HepG2 (cell line): ENCODE results near the gene UBE3B. TPM values are rescaled to one million over a fixed set of nuclear protein-coding genes. Genes with fewer than 3 reads are reported as not detected.

Experiments
- ATAC-seq: fragments of 200-7000 bp; cut with Tn5 transposase; 3 replicates; pipeline ENCODE4 v1.9.1; 2020; ENCODE audit warnings: mild to moderate bottlenecking, moderate library complexity
- BruUV-seq: library from RNA; stranded (reverse); fragments of 400-500 nt; replicated peaks from 2 replicates; lab custom pipeline; 2021; lab: Mats Ljungman, UMichigan
- CTCF ChIA-PET: fragments of 300-600 bp; formaldehyde crosslinking; extraction: SDS; loops from one replicate; lab custom pipeline; 2021; ENCODE audit warnings: low total read pairs, inconsistent platforms, low intra/inter-chr PET ratio; lab: Yijun Ruan, JAX
- POLR2A ChIA-PET: fragments of 350-600 bp; sonication (Branson Sonifier 250); formaldehyde crosslinking; loops from one replicate; lab custom pipeline; 2020; ENCODE audit warnings: antibody characterized with exemption, inconsistent platforms; lab: Yijun Ruan, JAX
- DNase-seq: peaks from one replicate; pipeline ENCODE4 v3.0.0-alpha.2; 2015; ENCODE audit warnings: low spot score
- FAIRE-seq: peaks from 3 replicates; lab custom pipeline; 2011; peaks lifted over from hg19 to GRCh38; lab: Jason Lieb, UNC
- H2AFZ ChIP-seq: one replicate; pipeline ENCODE4 v1.6.1; 2011; ENCODE audit warnings: low read length, inconsistent platforms
- H3K27ac ChIP-seq: fragments of 300-600 bp; 3 replicates; pipeline ENCODE4 v1.8.0; 2011; ENCODE audit warnings: mixed run types, mild to moderate bottlenecking, mixed read lengths, low read length, inconsistent platforms; ENCODE audit not compliant: insufficient read depth; ENCODE audit errors: extremely low read length
- H3K27me3 ChIP-seq, 2 experiments: fragments of 200-600 bp in 1 of 2; 2 replicates in 1 of 2; 3 replicates in 1 of 2; pipeline versions ENCODE4 v1.6.0 to v1.8.0; 2011; ENCODE audit warnings: low read length in 2 of 2, mild to moderate bottlenecking in 2 of 2, moderate library complexity in 2 of 2, inconsistent platforms in 1 of 2; ENCODE audit not compliant: insufficient read depth in 2 of 2, control insufficient read depth in 1 of 2
- H3K36me3 ChIP-seq, 2 experiments: fragments of 200-600 bp in 1 of 2; replicated peaks in 1 of 2; 2 replicates in 1 of 2; 3 replicates in 1 of 2; pipeline versions ENCODE4 v1.5.1 to v1.8.0; 2011; ENCODE audit warnings: low read length in 2 of 2, inconsistent platforms in 1 of 2; ENCODE audit not compliant: insufficient read depth in 2 of 2, control insufficient read depth in 1 of 2
- H3K4me1 ChIP-seq: 2 replicates; pipeline ENCODE4 v1.5.1; 2012; ENCODE audit warnings: low read length, inconsistent platforms; ENCODE audit not compliant: insufficient read depth
- H3K4me2 ChIP-seq: 2 replicates; pipeline ENCODE4 v1.6.0; 2011; ENCODE audit warnings: low read depth, low read length, inconsistent platforms
- H3K4me3 ChIP-seq, 3 experiments: fragments of 200-600 bp in 1 of 3; sonication (generic), shearing (Covaris generic) in 1 of 3; replicated peaks in 1 of 3; 2 replicates each; pipeline ENCODE4 v1.5.1; 2011 to 2016; ENCODE audit warnings: low read length in 3 of 3, inconsistent platforms in 2 of 3, low read depth in 2 of 3, mild to moderate bottlenecking in 2 of 3, control low read depth in 1 of 3, mixed read lengths in 1 of 3; ENCODE audit not compliant: insufficient read depth in 1 of 3
- H3K79me2 ChIP-seq: one replicate; pipeline ENCODE4 v1.6.1; 2011; ENCODE audit warnings: low read length, inconsistent platforms; ENCODE audit not compliant: insufficient read depth
- H3K9ac ChIP-seq: 2 replicates; pipeline ENCODE4 v1.6.0; 2011; ENCODE audit warnings: mild to moderate bottlenecking, low read depth, low read length, inconsistent platforms; ENCODE audit not compliant: insufficient read depth
- H3K9me3 ChIP-seq: 2 replicates; pipeline ENCODE4 v1.5.1; 2012; ENCODE audit warnings: mild to moderate bottlenecking, low read length
- H4K20me1 ChIP-seq: 2 replicates; pipeline ENCODE4 v1.6.0; 2011; ENCODE audit warnings: inconsistent platforms, mild to moderate bottlenecking, low read length, moderate library complexity; ENCODE audit not compliant: insufficient read depth
- ARHGAP35 ChIP-seq: sonication (generic); formaldehyde crosslinking; IDR thresholded peaks from 2 replicates; pipeline ENCODE4 v1.9.0; 2022; ENCODE audit warnings: mild to moderate bottlenecking, inconsistent platforms, moderate library complexity, missing genetic modification reagents, borderline replicate concordance
- ARID2 ChIP-seq: sonication (generic); formaldehyde crosslinking; IDR thresholded peaks from 2 replicates; pipeline ENCODE4 v1.8.1; 2022; ENCODE audit warnings: mild to moderate bottlenecking, missing genetic modification reagents, borderline replicate concordance
- BRCA1 ChIP-seq: sonication (generic); formaldehyde crosslinking; IDR thresholded peaks from 2 replicates; pipeline ENCODE4 v1.4.0; 2020; ENCODE audit warnings: missing genetic modification reagents
- BRD4 ChIP-seq: sonication (generic); formaldehyde crosslinking; IDR thresholded peaks from 2 replicates; pipeline ENCODE4 v1.4.0; 2020; ENCODE audit warnings: missing genetic modification reagents
- BRF2 ChIP-seq: sonication (generic); formaldehyde crosslinking; IDR thresholded peaks from 2 replicates; pipeline ENCODE4 v1.8.1; 2022; ENCODE audit warnings: mild to moderate bottlenecking, missing genetic modification reagents
- CBFB ChIP-seq: sonication (generic); formaldehyde crosslinking; IDR thresholded peaks from 2 replicates; pipeline ENCODE4 v1.4.0; 2020; ENCODE audit warnings: missing genetic modification reagents
- CBX1 ChIP-seq: IDR thresholded peaks from one replicate; pipeline ENCODE4 v1.6.1; 2016; ENCODE audit warnings: antibody characterized with exemption, low read depth
- CSRNP1 ChIP-seq: sonication (generic); formaldehyde crosslinking; IDR thresholded peaks from 2 replicates; pipeline ENCODE4 v1.8.1; 2023; ENCODE audit warnings: mild to moderate bottlenecking, missing genetic modification reagents
- ELF3 ChIP-seq: IDR thresholded peaks from 2 replicates; pipeline ENCODE4 v1.6.1; 2016; ENCODE audit warnings: missing genetic modification reagents, missing compliant biosample characterization
- KAT7 ChIP-seq: IDR thresholded peaks from 2 replicates; pipeline ENCODE4 v1.6.1; 2018; ENCODE audit warnings: borderline replicate concordance, missing compliant biosample characterization
- MYPOP ChIP-seq: sonication (generic); formaldehyde crosslinking; IDR thresholded peaks from 2 replicates; pipeline ENCODE4 v1.8.1; 2023; ENCODE audit warnings: mild to moderate bottlenecking, moderate library complexity, missing genetic modification reagents
- MZF1 ChIP-seq: sonication (generic); formaldehyde crosslinking; IDR thresholded peaks from 2 replicates; pipeline ENCODE4 v1.8.1; 2023; ENCODE audit warnings: mild to moderate bottlenecking, missing genetic modification reagents, borderline replicate concordance
- POLR2AphosphoS5 ChIP-seq: IDR thresholded peaks from 2 replicates; pipeline ENCODE4 v1.6.1; 2012; ENCODE audit warnings: low read depth, low read length
- SATB2 ChIP-seq: sonication (generic); formaldehyde crosslinking; IDR thresholded peaks from 2 replicates; pipeline ENCODE4 v1.5.0; 2020; ENCODE audit warnings: missing genetic modification reagents
- ZHX1 ChIP-seq: sonication (generic); formaldehyde crosslinking; IDR thresholded peaks from 2 replicates; pipeline ENCODE4 v1.8.1; 2022; ENCODE audit warnings: low read depth, mild to moderate bottlenecking, missing genetic modification reagents
- ZNF10 ChIP-seq: sonication (generic); formaldehyde crosslinking; IDR thresholded peaks from 2 replicates; pipeline ENCODE4 v1.4.0; 2020; ENCODE audit warnings: mild to moderate bottlenecking, low read depth, missing genetic modification reagents, borderline replicate concordance
- ZNF383 ChIP-seq: sonication (generic); formaldehyde crosslinking; IDR thresholded peaks from 2 replicates; pipeline ENCODE4 v1.4.0; 2020; ENCODE audit warnings: missing genetic modification reagents, mild to moderate bottlenecking, borderline replicate concordance
- ZNF430 ChIP-seq: sonication (generic); formaldehyde crosslinking; IDR thresholded peaks from 2 replicates; pipeline ENCODE4 v1.9.0; 2021; ENCODE audit warnings: mild to moderate bottlenecking, missing genetic modification reagents
- ZNF724P ChIP-seq: sonication (generic); formaldehyde crosslinking; IDR thresholded peaks from 2 replicates; pipeline ENCODE4 v1.8.0; 2022; ENCODE audit warnings: missing genetic modification reagents, borderline replicate concordance
- WGBS: methylation state at CpG from one replicate; pipeline ENCODE4 v1.1.6; 2017; ENCODE audit warnings: low lambda C conversion rate; 5-methylcytosine and 5-hydroxymethylcytosine counted together
- in situ Hi-C: cut with HindIII; loops from 2 replicates; pipeline ENCODE4 v1.10.0; 2017; ENCODE audit warnings: low pct_unique_long_range_greater_than_20kb; ENCODE audit not compliant: extremely low pct_ligation_motif_present
- intact Hi-C: fragments of 100-400 bp; cut with micrococcal nuclease; formaldehyde crosslinking; loops from one replicate; pipeline ENCODE4 v1.10.0; 2022; ENCODE audit not compliant: unreplicated experiment
- polyA plus RNA-seq, 8 experiments: library from polyadenylated mRNA; depleted of rRNA in 3 of 8; stranded (reverse) in 7 of 8; unstranded in 1 of 8; fragments of >200 nt; fragmentation: Illumina TruSeq in 4 of 8; extraction: Trizol in 4 of 8; gene quantifications; 2 replicates each; pipeline versions ENCODE4 v1.2.1 to v1.2.3, GENCODE V29; 2011 to 2016; ENCODE audit warnings: low read depth in 4 of 8, missing spikeins in 1 of 8, mixed read lengths in 1 of 8; ENCODE audit not compliant: insufficient read depth in 1 of 8
- total RNA-seq, 5 experiments: library from RNA; depleted of rRNA; stranded (reverse); fragments of >200 nt; fragmentation: Illumina TruSeq; extraction: Trizol; gene quantifications; 2 replicates each; pipeline ENCODE4 v1.2.3, GENCODE V29; 2016; ENCODE audit warnings: low read depth in 1 of 5

Gene UBE3B
- total and polyA plus RNA-seq, 2 of the 13 experiments (the other 11 are each of a cell fraction or from before 2014, with no cell fraction given) = 22.7 to 25.3 TPM

- no peak for TF ChIP-seq MYPOP (CRISPR knock-in tag)
- TF ChIP-seq, all 625 proteins: peak for 0
Measured at GRCh38 chr12:109504068-109504467, 26.6 kb downstream of the UBE3B start (continued).

GRCh38 chr12:109510196-109510595 lies 32.8 kb downstream of the UBE3B start:
- Histone ChIP-seq H3K36me3 (peaks cover 24 to 67% of the 10 kb centered on the region in 2 experiments; a peak in 4 of 5 replicates), H3K79me2 (no peaks in the 10 kb centered on the region), H3K9me3 (no peaks in the 10 kb centered on the region), H3K27me3 (no peaks in the 10 kb centered on the region), H2AFZ (no peak overlapping the region), H3K4me2 (no peak overlapping the region), H3K9ac (no peak overlapping the region), H3K4me3 (no peak overlapping the region), H3K27ac (no peak overlapping the region), H4K20me1 (no peaks in the 10 kb centered on the region), H3K4me1 (no peaks in the 10 kb centered on the region)
- FAIRE-seq (no peak), DNase-seq (no peak), ATAC-seq (no peak)
- CTCF ChIA-PET = no interaction called here
- intact Hi-C loops (no loop called here), in situ Hi-C loops (no loop called here)
- POLR2A ChIA-PET = no interaction called here
- 98% methylated on average over 6 of the region's 15 CpGs for WGBS
- BruUV-seq = no TSS peak
- TF ChIP-seq ARHGAP35 (CRISPR knock-in tag) (no peak), BRCA1 (CRISPR knock-in tag) (no peak), ZNF430 (no peak), ZHX1 (CRISPR knock-in tag) (no peak), SATB2 (CRISPR knock-in tag) (no peak), ARID2 (CRISPR knock-in tag) (no peak), ZNF724P (CRISPR knock-in tag) (no peak), BRD4 (CRISPR knock-in tag) (no peak), KAT7 (CRISPR knock-in tag) (no peak), ZNF10 (CRISPR knock-in tag) (no peak), CSRNP1 (CRISPR knock-in tag) (no peak), BRF2 (no peak), CBFB (CRISPR knock-in tag) (no peak), CBX1 (no peak), POLR2AphosphoS5 (no peak), ZNF383 (CRISPR knock-in tag) (no peak), ELF3 (CRISPR knock-in tag) (no peak), MZF1 (no peak)
